BLaER1 (cell line): ENCODE measurements around the gene ZMYM4.
"Not testable (repeated sequence)": the region's sequence is repeated elsewhere in the genome, so short reads cannot be mapped to it uniquely, and the experiment has no call there.

Experiments used
- H3K27ac ChIP-seq: shearing (Covaris generic); formaldehyde crosslinking; 2 replicates; pipeline ENCODE4 v1.8.1; 2022
- H3K27me3 ChIP-seq: shearing (Covaris generic); formaldehyde crosslinking; 2 replicates; pipeline ENCODE4 v1.8.1; 2022
- H3K36me3 ChIP-seq: shearing (Covaris generic); formaldehyde crosslinking; 2 replicates; pipeline ENCODE4 v1.8.1; 2022
- H3K4me1 ChIP-seq: shearing (Covaris generic); formaldehyde crosslinking; 2 replicates; pipeline ENCODE4 v1.8.1; 2022
- H3K4me2 ChIP-seq: shearing (Covaris generic); formaldehyde crosslinking; 2 replicates; pipeline ENCODE4 v1.8.1; 2022
- H3K4me3 ChIP-seq: shearing (Covaris generic); formaldehyde crosslinking; 2 replicates; pipeline ENCODE4 v1.8.1; 2022
- H3K9ac ChIP-seq: shearing (Covaris generic); formaldehyde crosslinking; 2 replicates; pipeline ENCODE4 v1.8.1; 2022
- H3K9me3 ChIP-seq: shearing (Covaris generic); formaldehyde crosslinking; 2 replicates; pipeline ENCODE4 v1.8.1; 2022
- H4K20me1 ChIP-seq: shearing (Covaris generic); formaldehyde crosslinking; 2 replicates; pipeline ENCODE4 v1.8.1; 2022
- Cebpa-rat ChIP-seq: shearing (Covaris generic); IDR thresholded peaks from 2 replicates; pipeline ENCODE4 v1.8.1; 2022

ZMYM4 gene

DNA sequence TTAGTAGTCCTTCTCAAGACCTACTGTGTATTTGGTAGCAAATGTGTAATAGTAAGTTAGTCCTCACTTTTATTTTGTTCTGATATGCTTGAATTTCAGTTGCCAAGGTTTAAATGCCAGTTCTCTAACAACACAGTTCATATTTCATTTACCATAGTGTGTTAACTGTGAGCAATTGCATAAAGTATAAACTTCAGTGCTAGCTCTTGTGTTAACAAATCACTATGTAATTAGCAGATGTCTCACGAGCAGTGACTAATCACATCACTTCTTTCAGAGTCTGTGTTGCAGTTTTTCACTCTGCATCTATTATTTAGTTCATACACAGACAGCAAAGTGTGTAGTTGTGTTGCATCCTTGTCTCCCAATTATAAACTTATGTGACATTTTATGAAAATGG lies 47.8 kb downstream of the ZMYM4 start:
- Histone ChIP-seq H4K20me1 (peaks cover 44% of the 10 kb centered on the region), H3K9me3 (no peaks in the 10 kb centered on the region), H3K4me1 (no peaks in the 10 kb centered on the region), H3K9ac (no peak overlapping the region), H3K36me3 (peaks cover 51% of the 10 kb centered on the region), H3K27me3 (no peaks in the 10 kb centered on the region), H3K27ac (no peak overlapping the region), H3K4me3 (no peak overlapping the region), H3K4me2 (no peak overlapping the region)
- TF ChIP-seq Cebpa-rat = no peak

DNA sequence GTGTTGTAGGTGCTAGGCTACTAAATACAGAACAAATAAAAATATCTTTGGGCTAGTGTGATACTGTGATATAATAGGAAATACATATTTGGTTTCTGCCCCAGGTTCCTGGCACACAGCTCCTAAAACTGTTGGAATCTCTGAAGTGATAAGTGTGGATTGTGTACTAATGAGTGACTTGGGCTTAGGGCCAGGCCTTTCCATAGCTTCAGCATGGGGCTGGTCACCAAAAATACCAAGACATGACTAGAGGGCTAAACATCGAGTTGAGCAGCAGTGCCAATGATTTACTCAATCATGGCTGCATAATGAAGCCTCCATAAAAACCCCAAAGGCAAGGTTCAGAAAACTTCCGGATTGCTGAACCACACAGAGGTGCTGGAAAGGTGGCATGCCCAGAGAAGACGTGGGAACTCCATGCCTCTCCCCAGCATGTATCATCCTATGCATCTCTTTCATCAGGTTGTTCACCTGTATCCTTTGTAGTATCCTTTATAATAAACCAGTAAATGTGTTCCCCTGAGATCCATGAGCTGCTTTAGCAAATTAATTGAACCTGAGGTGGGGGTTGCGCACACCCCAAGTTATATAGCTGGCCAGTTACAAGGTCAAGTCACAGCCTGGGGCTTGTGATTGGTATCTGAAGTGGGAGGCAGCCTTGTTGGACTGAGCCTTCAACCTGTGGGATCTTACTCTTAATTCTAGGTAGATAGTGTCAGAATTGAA lies 51.6 kb downstream of the ZMYM4 start:
- TF ChIP-seq Cebpa-rat = no peak

DNA sequence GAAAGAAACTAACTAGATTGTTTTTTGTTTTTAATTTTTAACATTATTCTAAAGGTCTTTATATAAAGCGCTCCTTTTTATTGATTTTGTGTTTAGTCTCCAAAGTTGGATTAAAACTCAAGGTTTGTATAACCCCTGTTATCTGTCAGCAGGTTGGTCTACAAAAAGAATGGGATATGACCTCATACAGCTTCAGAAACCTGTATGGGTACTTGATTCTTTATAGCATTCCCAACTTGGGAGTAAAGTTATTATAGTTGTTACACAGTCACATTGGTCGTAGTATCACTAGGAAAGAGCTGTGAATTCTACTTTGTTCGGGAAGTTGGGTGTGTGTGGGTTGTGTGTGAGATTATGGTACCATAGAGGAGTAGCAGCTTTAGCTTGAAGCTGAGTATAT lies 52.4 kb downstream of the ZMYM4 start:
- H3K4me1 ChIP-seq = no peaks in the 10 kb centered on the region
- H3K27me3 ChIP-seq = no peaks in the 10 kb centered on the region
- no peak overlapping the region for H3K4me3 ChIP-seq
- H3K9ac ChIP-seq = no peak overlapping the region
- H4K20me1 ChIP-seq = peaks cover 62% of the 10 kb centered on the region
- TF ChIP-seq Cebpa-rat = no peak
- no peak overlapping the region for H3K27ac ChIP-seq
- H3K9me3 ChIP-seq = no peaks in the 10 kb centered on the region
- peaks cover 50% of the 10 kb centered on the region for H3K36me3 ChIP-seq
- H3K4me2 ChIP-seq = no peak overlapping the region

More for the DNA sequence above, 51.6 kb downstream of the ZMYM4 start:
- no peak overlapping the region for H3K4me3 ChIP-seq
- peaks cover 56% of the 10 kb centered on the region for H4K20me1 ChIP-seq
- H3K9ac ChIP-seq = no peak overlapping the region
- H3K27ac ChIP-seq = no peak overlapping the region
- peaks cover 55% of the 10 kb centered on the region for H3K36me3 ChIP-seq
- H3K4me1 ChIP-seq = no peaks in the 10 kb centered on the region
- no peaks in the 10 kb centered on the region for H3K9me3 ChIP-seq
- H3K27me3 ChIP-seq = no peaks in the 10 kb centered on the region
- H3K4me2 ChIP-seq = no peak overlapping the region

DNA sequence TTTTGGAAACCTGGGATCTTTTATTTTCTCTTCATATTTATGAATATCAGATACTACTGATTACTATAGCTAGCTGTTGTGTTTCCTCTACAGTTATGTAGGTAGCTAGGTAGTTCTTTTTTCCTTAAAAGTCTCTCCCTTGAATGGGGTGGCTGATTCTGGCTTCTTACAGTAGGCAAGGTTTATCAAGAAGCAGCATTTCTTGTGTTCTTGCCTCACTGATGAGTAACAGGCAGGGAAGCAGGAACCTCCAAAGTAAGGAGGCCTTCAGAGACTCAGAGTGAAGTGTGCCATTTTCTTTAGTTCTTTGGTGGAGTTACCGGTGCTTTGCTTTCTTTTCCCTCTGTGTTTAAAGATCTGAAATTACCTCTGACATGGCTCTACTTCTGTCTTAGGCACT lies 56.0 kb downstream of the ZMYM4 start:
- no peak overlapping the region for H3K4me2 ChIP-seq
- H4K20me1 ChIP-seq = peaks cover 88% of the 10 kb centered on the region
- H3K4me1 ChIP-seq = no peaks in the 10 kb centered on the region
- no peak for TF ChIP-seq Cebpa-rat
- no peak overlapping the region for H3K27ac ChIP-seq
- no peak overlapping the region for H3K9ac ChIP-seq
- peaks cover 45% of the 10 kb centered on the region for H3K36me3 ChIP-seq
- no peak overlapping the region for H3K4me3 ChIP-seq
- no peaks in the 10 kb centered on the region for H3K9me3 ChIP-seq
- no peaks in the 10 kb centered on the region for H3K27me3 ChIP-seq

DNA sequence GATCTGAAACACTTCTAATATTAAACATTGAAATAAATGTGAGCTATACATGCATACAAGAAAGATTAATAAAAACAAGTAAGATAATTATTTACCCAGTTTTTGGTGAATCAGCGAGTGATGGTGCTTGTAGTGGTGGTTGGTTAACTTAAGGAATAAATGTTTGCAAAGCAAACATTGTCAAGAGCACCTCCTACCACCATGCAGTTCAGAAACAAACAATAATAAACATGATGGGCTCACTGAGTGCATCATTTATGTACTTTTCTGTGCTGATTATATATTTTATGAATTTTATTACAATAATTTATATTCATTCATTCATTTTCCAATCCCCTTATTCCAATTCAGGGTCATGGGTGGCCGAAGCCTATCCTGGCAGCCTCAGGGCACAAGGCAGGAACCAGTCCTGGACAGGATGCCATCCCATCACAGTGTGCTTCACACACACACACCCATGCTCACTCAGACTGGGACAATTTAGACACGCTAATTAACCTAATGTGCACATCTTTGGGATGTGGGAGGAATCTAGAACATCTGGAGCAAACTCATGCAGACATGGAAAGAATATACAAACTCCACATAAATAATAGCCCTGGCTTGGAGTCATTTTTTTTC lies 57.8 kb downstream of the ZMYM4 start:
- peaks cover 80% of the 10 kb centered on the region for H4K20me1 ChIP-seq

DNA sequence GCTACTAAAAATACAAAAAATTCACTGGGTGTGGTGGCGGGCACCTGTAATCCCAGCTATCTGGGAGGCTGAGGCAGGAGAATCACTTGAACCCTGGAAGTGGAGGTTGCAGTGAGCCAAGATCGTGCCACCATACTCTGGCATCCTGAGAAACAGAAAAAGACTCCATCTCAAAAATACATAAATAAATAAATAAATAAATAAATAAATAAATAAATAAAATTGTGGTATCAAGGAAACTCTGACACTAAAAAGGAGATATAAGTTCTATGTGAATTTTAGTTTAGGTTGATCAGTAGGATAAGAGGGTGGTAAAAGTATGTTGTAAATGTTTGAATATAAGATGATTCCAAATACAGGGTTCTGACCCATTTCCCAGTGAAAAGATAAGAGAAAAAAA lies 63.1 kb downstream of the ZMYM4 start:
- H3K4me1 ChIP-seq, H3K9ac ChIP-seq, H3K4me3 ChIP-seq, H3K27ac ChIP-seq, H3K27me3 ChIP-seq, H3K4me2 ChIP-seq: not testable (repeated sequence)
- H4K20me1 ChIP-seq = peaks cover 31% of the 10 kb centered on the region
- H3K9me3 ChIP-seq = peaks cover 18% of the 10 kb centered on the region
- peaks cover 66% of the 10 kb centered on the region for H3K36me3 ChIP-seq

More for the DNA sequence above, 57.8 kb downstream of the ZMYM4 start:
- Histone ChIP-seq H3K4me1 (no peaks in the 10 kb centered on the region), H3K9ac (no peak overlapping the region), H3K9me3 (no peaks in the 10 kb centered on the region), H3K4me3 (no peak overlapping the region), H3K27me3 (no peaks in the 10 kb centered on the region), H3K4me2 (no peak overlapping the region), H3K27ac (no peak overlapping the region), H3K36me3 (peaks cover 42% of the 10 kb centered on the region)
- no peak for TF ChIP-seq Cebpa-rat

DNA sequence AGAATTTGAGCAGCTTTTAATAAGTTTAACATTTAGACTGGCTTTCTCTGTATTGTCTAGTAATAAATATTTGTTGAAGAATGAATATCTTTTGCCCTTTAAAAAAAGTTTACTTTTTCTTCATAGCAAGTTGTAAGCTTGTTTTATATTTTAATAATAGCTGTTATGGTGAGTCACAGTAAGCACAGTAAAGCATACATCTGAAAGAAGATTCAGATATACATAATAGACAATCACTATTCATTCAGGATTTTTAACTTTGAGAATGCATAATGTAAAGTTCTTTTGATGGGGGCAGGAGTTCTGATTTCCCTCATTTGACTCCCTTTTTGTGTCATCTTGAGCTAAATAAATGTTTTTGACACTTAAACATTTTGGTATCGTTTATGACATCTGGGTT lies 66.0 kb downstream of the ZMYM4 start:
- Histone ChIP-seq H3K4me3 (no peak overlapping the region), H4K20me1 (peaks cover 24% of the 10 kb centered on the region), H3K27ac (no peak overlapping the region), H3K4me1 (no peaks in the 10 kb centered on the region), H3K27me3 (no peaks in the 10 kb centered on the region), H3K9ac (no peak overlapping the region), H3K36me3 (peaks cover 67% of the 10 kb centered on the region), H3K9me3 (peaks cover 22% of the 10 kb centered on the region), H3K4me2 (no peak overlapping the region)
- TF ChIP-seq Cebpa-rat = no peak

DNA sequence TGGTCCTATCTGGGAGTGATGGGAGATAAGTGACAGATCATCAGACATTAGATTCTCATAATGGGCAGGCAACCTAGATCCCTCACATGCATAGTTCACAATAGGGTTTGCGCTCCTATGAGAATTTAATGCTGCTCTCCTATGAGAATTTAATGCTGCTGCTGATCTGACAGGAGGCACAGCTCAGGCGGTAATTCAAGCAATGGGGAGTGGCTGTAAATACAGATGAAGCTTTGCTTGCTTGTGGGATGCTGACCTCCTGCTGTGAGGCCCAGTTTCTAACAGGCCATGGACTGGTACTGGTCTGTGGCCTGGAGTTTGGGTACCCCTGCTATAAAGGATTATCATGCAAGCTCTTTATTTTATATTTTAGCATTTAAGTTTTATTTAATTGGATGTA lies 72.0 kb downstream of the ZMYM4 start:
- 0 out of 2 replicates have a peak, but pooled peaks cover 9% of the 10 kb centered on the region for H3K4me1 ChIP-seq
- H3K4me2 ChIP-seq = no peak overlapping the region
- H3K9me3 ChIP-seq = peaks cover 22% of the 10 kb centered on the region
- H3K4me3 ChIP-seq = no peak overlapping the region
- H3K36me3 ChIP-seq = peaks cover 53% of the 10 kb centered on the region
- no peak for TF ChIP-seq Cebpa-rat
- H3K9ac ChIP-seq = no peak overlapping the region
- H3K27me3 ChIP-seq = no peaks in the 10 kb centered on the region
- peaks cover 60% of the 10 kb centered on the region for H4K20me1 ChIP-seq
- H3K27ac ChIP-seq = no peak overlapping the region

DNA sequence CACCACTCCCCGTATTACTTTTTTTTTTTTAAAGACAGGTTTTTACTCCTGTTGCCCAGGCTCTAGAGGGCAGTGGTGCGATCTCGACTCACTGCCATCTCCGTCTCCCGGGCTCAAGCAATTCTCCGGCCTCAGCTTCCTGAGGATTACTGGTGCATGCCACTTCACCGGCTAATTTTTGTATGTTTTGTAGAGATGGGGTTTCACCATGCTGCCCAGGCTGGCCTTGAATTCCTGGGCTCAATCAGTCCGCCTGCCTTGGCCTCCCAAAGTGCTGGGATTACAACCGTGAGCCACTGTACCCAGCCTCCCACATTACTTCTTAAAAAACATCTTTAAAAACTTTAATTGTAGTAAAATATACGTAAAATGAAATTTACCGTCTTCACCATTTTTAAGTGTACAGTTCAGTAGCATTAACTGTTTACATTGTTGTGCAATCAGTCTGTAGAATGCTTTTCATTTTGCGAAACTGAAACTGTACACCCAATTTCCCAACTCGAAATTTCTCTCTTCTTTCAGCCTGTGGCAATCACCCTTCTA lies 77.0 kb downstream of the ZMYM4 start:
- Histone ChIP-seq H3K4me3 (no peak overlapping the region), H3K27me3 (no peaks in the 10 kb centered on the region), H3K4me1 (peaks cover 15% of the 10 kb centered on the region; the same call in 1 of the 2 replicates), H3K27ac (no peak overlapping the region), H4K20me1 (peaks cover 80% of the 10 kb centered on the region), H3K36me3 (peaks cover 21% of the 10 kb centered on the region; the same call in 1 of the 2 replicates), H3K4me2 (no peak overlapping the region), H3K9me3 (peaks cover 1% of the 10 kb centered on the region; the same call in 1 of the 2 replicates), H3K9ac (no peak overlapping the region)
- TF ChIP-seq Cebpa-rat = peak; percentile 38; the same call in 1 of the 2 replicates

DNA sequence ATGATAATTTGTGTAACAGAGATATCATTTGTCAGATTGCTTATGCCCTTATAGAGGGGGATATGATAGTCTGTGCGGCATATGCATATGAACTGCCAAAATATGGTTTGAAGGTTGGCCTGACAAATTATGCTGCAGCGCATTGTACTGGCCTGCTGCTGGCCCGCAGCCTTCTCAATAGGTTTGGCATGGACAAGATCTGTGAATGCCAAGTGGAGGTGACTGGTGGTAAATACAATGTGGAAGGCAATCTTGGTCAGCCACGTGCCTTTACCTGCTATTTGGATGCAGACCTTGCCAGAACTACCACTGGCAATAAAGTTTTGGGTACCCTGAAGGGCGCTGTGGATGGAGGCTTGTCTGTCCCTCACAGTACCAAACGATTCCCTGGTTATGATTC lies 82.4 kb downstream of the ZMYM4 start:
- Histone ChIP-seq H3K36me3 (peaks cover 19% of the 10 kb centered on the region; the same call in 1 of the 2 replicates), H3K27me3 (no peaks in the 10 kb centered on the region), H3K4me3 (no peak overlapping the region), H3K27ac (no peak overlapping the region), H3K4me1 (peaks cover 6% of the 10 kb centered on the region; the same call in 1 of the 2 replicates), H3K4me2 (no peak overlapping the region), H3K9ac (no peak overlapping the region), H3K9me3 (no peaks in the 10 kb centered on the region), H4K20me1 (peaks cover 51% of the 10 kb centered on the region)
- TF ChIP-seq Cebpa-rat = no peak
